ENCODE results near the gene TNFRSF19.

TNFRSF19 gene

GRCh38 chr13:23644126-23644419 is 73.9 kb downstream of the TNFRSF19 start:
- TF ChIP-seq CTCF (IDR thresholded peaks at IDR 0.05; ENCODE audit: insufficient read depth, missing control alignments) = no peak
- no peak for DNase-seq (ENCODE audit: insufficient read length, low spot score)
- no peak for FAIRE-seq

DNA sequence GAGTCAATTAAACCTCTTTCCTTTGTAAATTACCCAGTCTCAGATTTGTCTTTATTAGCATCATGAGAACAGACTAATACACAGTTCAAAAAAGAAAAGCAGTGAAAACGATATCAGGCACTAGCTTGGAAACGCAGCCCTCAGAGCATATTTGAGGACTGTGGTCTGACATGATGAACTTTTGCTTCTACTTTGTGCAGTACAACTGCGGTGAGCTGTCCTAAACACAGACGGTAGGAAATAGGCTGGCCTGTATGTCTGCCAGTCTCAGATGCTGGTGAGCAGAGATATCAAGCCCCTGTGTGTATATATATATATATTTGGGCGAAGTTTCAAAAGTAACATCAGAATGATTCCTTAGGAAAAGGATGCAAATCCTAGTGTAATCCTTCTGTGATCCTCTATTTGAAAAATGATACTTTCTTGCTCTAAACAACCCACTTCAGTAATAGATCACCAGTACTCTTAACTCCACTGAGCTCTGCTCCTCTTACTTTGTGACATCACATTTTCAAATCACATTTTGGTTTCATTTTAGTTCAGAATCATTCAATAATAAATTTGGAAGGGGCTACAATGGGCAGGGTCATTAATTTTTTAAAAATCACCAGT is 74.4 kb downstream of the TNFRSF19 start:
- no peak for FAIRE-seq
- no peak for TF ChIP-seq CTCF (IDR thresholded peaks at IDR 0.05; ENCODE audit: insufficient read depth, missing control alignments)

GRCh38 chr13:23645851-23646250 is 75.6 kb downstream of the TNFRSF19 start:
- no peak for DNase-seq (ENCODE audit: insufficient read length, low spot score)
- TF ChIP-seq CTCF (IDR thresholded peaks at IDR 0.05; ENCODE audit: insufficient read depth, missing control alignments) = no peak
- no peak for FAIRE-seq

More for the DNA sequence above, 74.4 kb downstream of the TNFRSF19 start:
- DNase-seq (ENCODE audit: insufficient read length, low spot score) = no peak

DNA sequence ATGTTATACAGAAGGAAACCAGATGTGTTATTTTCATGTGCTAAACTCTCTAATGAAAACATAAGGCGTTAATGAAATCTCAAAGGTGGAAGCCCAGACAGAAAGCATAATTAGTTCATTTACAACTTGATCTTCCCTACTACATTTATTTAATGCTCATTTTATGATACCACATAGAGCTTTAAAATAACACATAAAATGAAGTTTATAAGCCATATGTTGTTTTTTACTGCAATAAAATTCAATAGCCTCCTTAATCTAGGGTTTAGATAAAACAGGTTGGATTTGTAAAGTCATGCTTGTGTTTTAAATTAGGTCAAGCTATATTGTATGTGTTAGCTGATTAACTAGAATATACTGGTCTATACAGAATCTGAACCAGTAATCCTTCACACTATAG is 81.2 kb downstream of the TNFRSF19 start:
- no peak for TF ChIP-seq CTCF (IDR thresholded peaks at IDR 0.05; ENCODE audit: insufficient read depth, missing control alignments)
- FAIRE-seq (no peak), DNase-seq (ENCODE audit: insufficient read length, low spot score) (no peak)

DNA sequence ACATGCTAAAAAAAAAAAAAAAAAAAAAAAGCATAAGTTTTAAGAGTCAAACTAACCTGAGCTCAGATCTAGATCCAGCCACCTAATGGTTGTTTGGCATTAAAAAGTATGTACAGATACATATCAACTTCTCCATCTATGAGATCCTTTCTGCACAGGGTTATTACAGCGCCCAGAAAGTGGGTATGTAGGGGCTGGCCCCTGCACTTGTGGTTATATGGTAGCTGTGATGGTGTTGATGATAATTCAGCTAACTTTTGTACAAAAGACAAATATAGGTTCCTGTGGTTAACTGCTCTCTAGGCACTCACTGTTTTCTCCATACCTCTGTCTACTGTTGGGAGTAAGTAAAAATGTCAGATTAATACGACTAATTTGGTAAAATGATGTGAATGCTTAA is 81.7 kb downstream of the TNFRSF19 start:
- TF ChIP-seq CTCF (IDR thresholded peaks at IDR 0.05; ENCODE audit: insufficient read depth, missing control alignments) = no peak
- FAIRE-seq = no peak

GRCh38 chr13:23652909-23653726 is 82.9 kb downstream of the TNFRSF19 start:
- DNase-seq (ENCODE audit: insufficient read length, low spot score) (no peak), FAIRE-seq (peak; percentile 44)
- TF ChIP-seq CTCF (IDR thresholded peaks at IDR 0.05; ENCODE audit: insufficient read depth, missing control alignments) = no peak

More for the DNA sequence above, 81.7 kb downstream of the TNFRSF19 start:
- DNase-seq (ENCODE audit: insufficient read length, low spot score) = no peak

All from D721Med (cell line).